SK-N-SH treated with all-trans-retinoic acid at 6 μM for 48 hours (cell line): Measurements from ENCODE around the gene LRRC63.

Experiments used
- ATAC-seq: fragments of 200-7000 bp; cut with Tn5 transposase; 3 replicates; pipeline ENCODE4 v1.9.1; 2020; ENCODE audit warnings: mild to moderate bottlenecking, moderate library complexity
- ARNTL ChIP-seq: fragments of 450-650 bp; formaldehyde crosslinking; IDR thresholded peaks from 2 replicates; pipeline ENCODE4 v1.5.0; 2020; ENCODE audit warnings: low read depth, mild to moderate bottlenecking, moderate library complexity, borderline replicate concordance
- BACH2 ChIP-seq: fragments of 250-450 bp; sonication (Bioruptor Pico); IDR thresholded peaks from 2 replicates; pipeline ENCODE4 v1.9.0; 2021; ENCODE audit warnings: mild to moderate bottlenecking, borderline replicate concordance
- CREB5 ChIP-seq: fragments of 250-450 bp; sonication (Bioruptor Pico); IDR thresholded peaks from 2 replicates; pipeline ENCODE4 v1.5.1; 2020; ENCODE audit warnings: low read depth, mild to moderate bottlenecking, moderate library complexity
- CSDC2 ChIP-seq: fragments of 250-450 bp; sonication (Bioruptor Pico); IDR thresholded peaks from 2 replicates; pipeline ENCODE4 v1.5.0; 2020; ENCODE audit warnings: mild to moderate bottlenecking, moderate library complexity
- CSRNP3 ChIP-seq: fragments of 250-450 bp; sonication (Bioruptor Pico); IDR thresholded peaks from 2 replicates; pipeline ENCODE4 v1.5.1; 2021; ENCODE audit warnings: mild to moderate bottlenecking, moderate library complexity
- ESRRG ChIP-seq: fragments of 250-450 bp; sonication (Bioruptor Pico); IDR thresholded peaks from 2 replicates; pipeline ENCODE4 v1.6.1; 2021; ENCODE audit warnings: mild to moderate bottlenecking
- GLIS3 ChIP-seq: fragments of 250-450 bp; sonication (Bioruptor Pico); IDR thresholded peaks from 2 replicates; pipeline ENCODE4 v1.5.0; 2020; ENCODE audit warnings: mild to moderate bottlenecking, moderate library complexity
- ISL1 ChIP-seq: fragments of 250-450 bp; sonication (Bioruptor Pico); IDR thresholded peaks from 2 replicates; pipeline ENCODE4 v2.1.2; 2022; ENCODE audit warnings: mild to moderate bottlenecking, moderate library complexity
- OSR1 ChIP-seq: fragments of 250-450 bp; sonication (Bioruptor Pico); IDR thresholded peaks from 2 replicates; pipeline ENCODE4 v1.8.0; 2022; ENCODE audit warnings: moderate library complexity, mild to moderate bottlenecking, inconsistent platforms
- PPARA ChIP-seq: fragments of 250-450 bp; sonication (Bioruptor Pico); IDR thresholded peaks from 2 replicates; pipeline ENCODE4 v1.5.0; 2020; ENCODE audit warnings: mild to moderate bottlenecking, borderline replicate concordance
- RARB ChIP-seq: fragments of 250-450 bp; sonication (Bioruptor Pico); IDR thresholded peaks from 2 replicates; pipeline ENCODE4 v1.8.0; 2021; ENCODE audit warnings: mild to moderate bottlenecking, moderate library complexity
- SNAI2 ChIP-seq: fragments of 250-450 bp; sonication (Bioruptor Pico); IDR thresholded peaks from 2 replicates; pipeline ENCODE4 v1.5.0; 2020; ENCODE audit warnings: mild to moderate bottlenecking, moderate library complexity
- TCF4 ChIP-seq: fragments of 250-450 bp; sonication (Bioruptor Pico); IDR thresholded peaks from 2 replicates; pipeline ENCODE4 v1.8.0; 2021; ENCODE audit warnings: mild to moderate bottlenecking, moderate library complexity, borderline replicate concordance
- TOX ChIP-seq: fragments of 250-450 bp; sonication (Bioruptor Pico); IDR thresholded peaks from 2 replicates; pipeline ENCODE4 v1.8.0; 2021; ENCODE audit warnings: mild to moderate bottlenecking, moderate library complexity, borderline replicate concordance
- TSHZ2 ChIP-seq: fragments of 250-450 bp; sonication (Bioruptor Pico); IDR thresholded peaks from 2 replicates; pipeline ENCODE4 v1.5.0; 2020; ENCODE audit warnings: mild to moderate bottlenecking, moderate library complexity
- ZC3H10 ChIP-seq: fragments of 250-450 bp; sonication (Bioruptor Pico); IDR thresholded peaks from 2 replicates; pipeline ENCODE4 v1.5.1; 2021; ENCODE audit warnings: mild to moderate bottlenecking, moderate library complexity
- ZFP3 ChIP-seq: fragments of 250-450 bp; sonication (Bioruptor Pico); IDR thresholded peaks from 2 replicates; pipeline ENCODE4 v1.5.0; 2020; ENCODE audit warnings: mild to moderate bottlenecking, moderate library complexity
- ZFP30 ChIP-seq: fragments of 450-650 bp; formaldehyde crosslinking; IDR thresholded peaks from 2 replicates; pipeline ENCODE4 v1.5.0; 2022; ENCODE audit warnings: mild to moderate bottlenecking, moderate library complexity
- ZNF565 ChIP-seq: fragments of 450-650 bp; formaldehyde crosslinking; conservative IDR thresholded peaks from 2 replicates; pipeline ENCODE4 v1.5.0; 2020; ENCODE audit warnings: low read depth, mild to moderate bottlenecking, moderate library complexity
- ZNF70 ChIP-seq: fragments of 450-650 bp; formaldehyde crosslinking; IDR thresholded peaks from 2 replicates; pipeline ENCODE4 v1.5.0; 2020; ENCODE audit warnings: mild to moderate bottlenecking, moderate library complexity
- ZNF8 ChIP-seq: fragments of 450-650 bp; formaldehyde crosslinking; IDR thresholded peaks from 2 replicates; pipeline ENCODE4 v1.5.0; 2020; ENCODE audit warnings: mild to moderate bottlenecking, moderate library complexity
- TF ChIP-seq, protein P1 (sequence below): fragments of 250-450 bp; sonication (Bioruptor Pico); IDR thresholded peaks from 2 replicates; pipeline ENCODE4 v1.8.0; 2021; ENCODE audit warnings: low read depth, mild to moderate bottlenecking, moderate library complexity, borderline replicate concordance
- TF ChIP-seq, protein P2 (sequence below): fragments of 250-450 bp; sonication (Bioruptor Pico); IDR thresholded peaks from 2 replicates; pipeline ENCODE4 v1.8.0; 2020; ENCODE audit warnings: mild to moderate bottlenecking, moderate library complexity, borderline replicate concordance

The LRRC63 gene

DNA sequence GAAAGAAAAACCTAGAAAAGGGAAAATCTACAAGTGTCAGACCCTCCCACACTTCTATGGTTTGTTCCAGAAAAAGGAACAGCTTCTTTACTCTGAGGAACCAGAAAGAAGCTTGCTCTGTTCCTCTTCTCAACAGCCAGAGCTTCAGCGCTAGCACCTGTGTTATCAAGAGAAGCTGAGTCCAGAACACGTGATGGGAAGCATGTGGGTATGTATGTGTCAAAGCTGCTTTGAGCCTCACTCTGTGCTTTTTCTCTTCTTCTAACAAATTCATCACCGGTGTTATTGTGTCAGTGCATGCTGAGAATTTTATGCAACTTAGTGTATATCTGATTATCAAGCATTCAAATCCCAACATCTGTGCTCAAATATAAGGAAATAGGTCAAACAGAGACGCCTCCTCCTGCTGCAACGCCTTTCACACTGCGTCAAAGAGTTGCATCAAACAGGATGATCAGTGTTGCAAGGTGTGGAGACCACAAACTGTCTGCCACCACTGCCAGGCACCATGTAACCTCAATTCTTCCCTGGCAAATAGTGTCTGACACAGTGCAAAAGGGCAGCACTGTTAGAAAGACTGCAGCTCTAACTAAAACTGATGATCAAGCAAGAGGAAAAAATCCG lies 83.9 kb downstream of the LRRC63 start:
- peak; percentile 53 for ATAC-seq
- TF ChIP-seq ZFP30 (CRISPR knock-in tag) (no peak), CSDC2 (CRISPR knock-in tag) (no peak), ZNF70 (CRISPR knock-in tag) (no peak), ZFP3 (no peak), ISL1 (no peak), ARNTL (CRISPR knock-in tag) (no peak), TOX (no peak)

GRCh38 chr13:46296115-46296822 lies 84.5 kb downstream of the LRRC63 start:
- TF ChIP-seq OSR1 (CRISPR knock-in tag), result no peak
- no peak for TF ChIP-seq PPARA (CRISPR knock-in tag)
- TF ChIP-seq ZNF70 (CRISPR knock-in tag), result no peak
- no peak for TF ChIP-seq TSHZ2 (CRISPR knock-in tag)
- no peak for TF ChIP-seq ISL1
- TF ChIP-seq CSRNP3 (CRISPR knock-in tag), result no peak
- TF ChIP-seq CSDC2 (CRISPR knock-in tag), result no peak
- no peak for TF ChIP-seq ZNF8 (CRISPR knock-in tag)
- no peak for TF ChIP-seq ZC3H10
- TF ChIP-seq ZFP30 (CRISPR knock-in tag), result no peak
- no peak for TF ChIP-seq SNAI2 (CRISPR knock-in tag)
- no peak for TF ChIP-seq ARNTL (CRISPR knock-in tag)
- TF ChIP-seq, protein P1, sequence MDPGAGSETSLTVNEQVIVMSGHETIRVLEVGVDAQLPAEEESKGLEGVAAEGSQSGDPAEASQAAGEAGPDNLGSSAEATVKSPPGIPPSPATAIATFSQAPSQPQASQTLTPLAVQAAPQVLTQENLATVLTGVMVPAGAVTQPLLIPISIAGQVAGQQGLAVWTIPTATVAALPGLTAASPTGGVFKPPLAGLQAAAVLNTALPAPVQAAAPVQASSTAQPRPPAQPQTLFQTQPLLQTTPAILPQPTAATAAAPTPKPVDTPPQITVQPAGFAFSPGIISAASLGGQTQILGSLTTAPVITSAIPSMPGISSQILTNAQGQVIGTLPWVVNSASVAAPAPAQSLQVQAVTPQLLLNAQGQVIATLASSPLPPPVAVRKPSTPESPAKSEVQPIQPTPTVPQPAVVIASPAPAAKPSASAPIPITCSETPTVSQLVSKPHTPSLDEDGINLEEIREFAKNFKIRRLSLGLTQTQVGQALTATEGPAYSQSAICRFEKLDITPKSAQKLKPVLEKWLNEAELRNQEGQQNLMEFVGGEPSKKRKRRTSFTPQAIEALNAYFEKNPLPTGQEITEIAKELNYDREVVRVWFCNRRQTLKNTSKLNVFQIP, result no peak
- TF ChIP-seq RARB (CRISPR knock-in tag), result no peak
- TF ChIP-seq ZNF565 (CRISPR knock-in tag), result no peak
- no peak for TF ChIP-seq ESRRG
- TF ChIP-seq BACH2 (CRISPR knock-in tag), result no peak
- no peak for TF ChIP-seq GLIS3 (CRISPR knock-in tag)
- TF ChIP-seq, all 23 proteins: peak for 0
- ATAC-seq, result peak; percentile 64

GRCh38 chr13:46296921-46297320 lies 85.2 kb downstream of the LRRC63 start:
- ATAC-seq, result peak; percentile 60; the same call in 2 of the 3 replicates
- no peak for TF ChIP-seq SNAI2 (CRISPR knock-in tag)
- TF ChIP-seq, protein P2, sequence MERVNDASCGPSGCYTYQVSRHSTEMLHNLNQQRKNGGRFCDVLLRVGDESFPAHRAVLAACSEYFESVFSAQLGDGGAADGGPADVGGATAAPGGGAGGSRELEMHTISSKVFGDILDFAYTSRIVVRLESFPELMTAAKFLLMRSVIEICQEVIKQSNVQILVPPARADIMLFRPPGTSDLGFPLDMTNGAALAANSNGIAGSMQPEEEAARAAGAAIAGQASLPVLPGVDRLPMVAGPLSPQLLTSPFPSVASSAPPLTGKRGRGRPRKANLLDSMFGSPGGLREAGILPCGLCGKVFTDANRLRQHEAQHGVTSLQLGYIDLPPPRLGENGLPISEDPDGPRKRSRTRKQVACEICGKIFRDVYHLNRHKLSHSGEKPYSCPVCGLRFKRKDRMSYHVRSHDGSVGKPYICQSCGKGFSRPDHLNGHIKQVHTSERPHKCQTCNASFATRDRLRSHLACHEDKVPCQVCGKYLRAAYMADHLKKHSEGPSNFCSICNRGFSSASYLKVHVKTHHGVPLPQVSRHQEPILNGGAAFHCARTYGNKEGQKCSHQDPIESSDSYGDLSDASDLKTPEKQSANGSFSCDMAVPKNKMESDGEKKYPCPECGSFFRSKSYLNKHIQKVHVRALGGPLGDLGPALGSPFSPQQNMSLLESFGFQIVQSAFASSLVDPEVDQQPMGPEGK (CRISPR knock-in tag), result no peak
- TF ChIP-seq ISL1, result no peak
- TF ChIP-seq TOX, result no peak
- TF ChIP-seq RARB (CRISPR knock-in tag), result no peak
- TF ChIP-seq CSRNP3 (CRISPR knock-in tag), result no peak
- no peak for TF ChIP-seq ZNF70 (CRISPR knock-in tag)
- TF ChIP-seq ZC3H10, result no peak
- no peak for TF ChIP-seq TCF4 (CRISPR knock-in tag)
- no peak for TF ChIP-seq ZNF8 (CRISPR knock-in tag)
- TF ChIP-seq ZNF565 (CRISPR knock-in tag), result no peak
- TF ChIP-seq GLIS3 (CRISPR knock-in tag), result no peak
- no peak for TF ChIP-seq CSDC2 (CRISPR knock-in tag)
- TF ChIP-seq, protein P1, result no peak
- TF ChIP-seq ESRRG, result no peak
- TF ChIP-seq BACH2 (CRISPR knock-in tag), result no peak
- TF ChIP-seq OSR1 (CRISPR knock-in tag), result no peak
- no peak for TF ChIP-seq CREB5 (CRISPR knock-in tag)
- no peak for TF ChIP-seq ZFP3
- TF ChIP-seq ARNTL (CRISPR knock-in tag), result no peak
